OCI-LY7 (cell line): ENCODE results near the gene MLLT3.

Source experiments
- CTCF ChIP-seq: fragments of 200-600 bp; sonication (generic); conservative IDR thresholded peaks from 2 replicates; pipeline ENCODE4 v1.5.1; 2014; ENCODE audit warnings: mild to moderate bottlenecking, antibody characterized with exemption, low read length, moderate library complexity, mixed read lengths
- EZH2phosphoT487 ChIP-seq: fragments of 200-600 bp; sonication (generic); IDR thresholded peaks from 2 replicates; pipeline ENCODE4 v1.6.1; 2018; ENCODE audit warnings: low read depth, borderline replicate concordance, mild to moderate bottlenecking, mixed run types, antibody characterized with exemption, low read length, moderate library complexity, mixed read lengths

GRCh38 chr9:20355022-20355421 is 267.3 kb downstream of the MLLT3 start:
- TF ChIP-seq CTCF, result no peak
- TF ChIP-seq EZH2phosphoT487, result no peak
